Inferior parietal cortex (tissue), 1 donor: ENCODE data around the gene PHF10.
"Not testable (repeated sequence)": the region's sequence is repeated elsewhere in the genome, so short reads cannot be mapped to it uniquely, and the experiment has no call there.

Experiments
- DNase-seq: peaks from one replicate; pipeline ENCODE4 v3.0.0-alpha.2; 2016; ENCODE audit errors: extremely low spot score

PHF10 gene

DNA sequence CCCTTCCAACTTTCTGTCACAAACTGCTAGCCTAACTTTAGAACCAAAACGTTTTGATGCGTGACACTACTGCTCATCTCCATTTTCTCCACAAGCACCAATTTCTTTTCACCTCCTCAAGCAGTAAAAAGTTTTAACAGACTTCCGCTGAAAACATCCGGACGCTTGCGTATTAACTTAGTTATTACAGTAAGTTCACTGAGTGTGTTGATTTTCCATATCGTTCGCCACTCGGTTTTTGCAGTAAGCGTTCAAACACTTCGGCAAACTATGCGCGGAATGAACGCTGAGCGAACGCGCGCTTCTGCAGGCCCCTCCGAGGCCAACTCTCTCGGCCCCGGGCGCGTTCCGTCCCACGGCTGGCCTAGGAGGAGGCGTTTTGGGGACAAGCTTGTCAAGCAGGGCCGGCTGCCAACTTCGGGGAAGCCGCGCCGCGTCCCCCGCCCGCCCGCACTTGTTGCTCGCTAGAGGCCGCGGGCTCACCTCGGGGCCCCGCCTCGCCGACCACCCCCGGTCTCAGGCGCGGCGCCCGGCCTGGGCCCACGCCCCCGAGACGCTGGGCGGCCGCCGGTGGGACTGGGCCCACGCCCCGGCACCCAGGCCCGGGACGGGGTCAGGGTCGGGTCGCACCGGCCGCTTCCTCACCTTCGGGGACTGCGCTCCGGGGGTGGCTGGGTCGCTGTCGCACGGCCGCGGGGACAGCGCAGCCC, 945 bp downstream of the PHF10 start:
- DNase-seq: peak; percentile 66

DNA sequence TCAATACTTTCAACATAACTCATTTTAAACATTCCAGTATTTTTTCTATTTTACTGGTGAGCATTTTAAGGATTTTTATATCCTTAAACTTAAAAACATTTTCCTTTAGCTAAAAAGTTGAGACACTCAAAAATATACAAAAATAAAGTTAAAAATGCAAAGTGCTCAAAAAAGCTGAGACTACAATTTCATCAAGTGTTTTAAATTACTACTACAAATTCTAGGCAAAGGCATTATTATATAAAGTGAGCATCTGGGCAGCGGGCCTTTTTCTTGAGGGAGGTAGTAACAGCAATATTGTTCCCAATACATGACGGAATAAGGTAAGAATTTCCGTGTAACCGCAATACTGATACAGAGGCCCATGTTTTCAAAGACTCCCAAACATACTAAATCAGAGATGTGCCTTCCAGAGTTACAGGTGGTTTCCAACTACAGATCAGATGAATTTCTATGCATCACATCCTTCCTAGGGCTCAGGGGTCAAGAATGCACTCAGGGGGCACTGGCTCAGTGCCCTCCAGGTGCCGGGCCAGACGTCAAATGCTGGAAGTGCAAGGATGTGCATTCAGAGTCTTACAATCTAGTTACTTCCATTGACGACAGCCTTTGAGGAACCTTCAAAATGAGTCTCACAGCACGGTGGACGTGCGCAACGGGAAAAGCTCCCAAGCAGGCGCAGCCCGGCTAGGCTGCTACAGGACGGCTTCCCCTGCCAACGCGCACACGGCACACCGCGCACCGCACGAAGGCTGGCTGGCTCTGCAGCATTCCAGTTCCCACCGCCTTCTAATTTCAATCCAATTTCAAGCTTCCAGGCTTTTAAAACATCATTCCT, 1.7 kb downstream of the PHF10 start:
- no peak for DNase-seq

DNA sequence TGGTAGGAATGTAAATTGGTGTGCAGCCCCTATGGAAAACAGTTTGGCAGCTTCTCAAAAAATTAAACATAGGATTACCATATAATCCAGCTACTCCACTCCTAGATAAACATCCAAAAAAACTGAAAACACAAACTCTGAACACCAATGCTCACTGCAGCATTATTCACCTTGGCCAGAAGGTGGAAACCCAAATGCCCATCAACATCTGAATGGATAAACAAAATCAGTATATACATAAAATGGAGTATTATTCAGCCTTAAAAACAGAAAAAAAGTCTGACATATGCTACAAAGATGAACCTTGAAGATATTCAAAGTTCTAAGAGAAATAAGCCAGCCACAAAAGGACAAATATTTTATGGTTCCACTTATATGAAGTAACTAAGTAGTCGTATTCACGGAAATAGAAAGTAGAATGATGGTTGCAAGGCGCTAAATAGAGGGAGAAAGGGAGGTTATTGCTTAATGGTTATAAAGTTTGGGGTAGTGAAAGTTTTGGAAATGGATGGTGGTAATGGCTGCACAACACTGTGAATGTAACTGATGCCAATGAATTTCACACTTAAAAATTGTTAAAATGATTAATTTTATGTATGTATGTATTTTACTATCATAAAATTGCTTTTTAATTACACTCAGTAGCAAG, 4.0 kb downstream of the PHF10 start:
- no peak for DNase-seq

- no peak for DNase-seq
These were observed 5.2 kb downstream of the PHF10 start for GRCh38 chr6:169719117-169719516.

GRCh38 chr6:169714595-169714994, 9.7 kb downstream of the PHF10 start:
- no peak for DNase-seq

- no peak for DNase-seq
These were observed 10.1 kb downstream of the PHF10 start for GRCh38 chr6:169714178-169714577.

- no peak for DNase-seq
These were observed 14.3 kb downstream of the PHF10 start for GRCh38 chr6:169710009-169710408.

GRCh38 chr6:169709293-169709692, 15.0 kb downstream of the PHF10 start:
- DNase-seq: no peak

GRCh38 chr6:169707772-169708171, 16.5 kb downstream of the PHF10 start:
- no peak for DNase-seq

GRCh38 chr6:169702840-169703246, 21.5 kb downstream of the PHF10 start:
- no peak for DNase-seq

DNA sequence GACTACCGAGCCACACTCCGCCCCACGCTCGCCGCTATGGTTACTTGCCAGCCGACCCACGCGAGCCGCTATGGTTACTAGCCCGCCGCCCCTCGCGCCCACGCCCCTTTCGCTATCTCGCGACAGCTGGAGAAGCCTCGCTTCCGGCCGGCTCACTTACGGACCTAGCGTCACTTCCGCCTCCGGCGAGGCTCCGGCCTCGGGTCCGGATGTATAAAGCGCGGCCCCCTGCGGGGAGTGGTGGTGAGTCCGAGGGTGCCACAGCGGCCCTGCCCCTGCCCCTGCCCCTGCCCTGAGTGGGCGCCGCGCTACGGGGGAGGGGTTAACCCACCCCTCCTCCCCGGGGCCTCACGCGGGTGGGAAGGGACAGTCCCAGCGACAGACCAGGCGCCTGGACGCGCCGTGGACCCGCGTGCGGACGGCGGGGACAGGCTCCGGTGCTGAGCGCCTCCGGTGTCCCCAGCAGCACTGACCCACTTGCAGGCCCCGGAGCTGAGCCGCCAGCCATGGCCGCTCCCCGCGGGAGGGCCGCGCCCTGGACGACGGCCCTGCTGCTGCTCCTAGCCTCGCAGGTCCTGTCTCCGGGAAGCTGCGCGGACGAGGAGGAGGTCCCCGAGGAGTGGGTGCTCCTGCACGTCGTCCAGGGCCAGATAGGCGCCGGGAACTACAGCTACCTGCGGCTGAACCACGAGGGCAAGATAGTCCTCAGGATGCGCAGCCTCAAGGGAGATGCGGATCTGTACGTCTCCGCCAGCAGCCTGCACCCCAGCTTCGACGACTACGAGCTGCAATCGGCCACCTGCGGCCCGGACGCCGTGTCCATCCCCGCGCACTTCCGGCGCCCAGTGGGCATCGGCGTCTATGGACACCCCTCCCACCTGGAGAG, 22.1 kb downstream of the PHF10 start, which contains the start of the genes C6orf120 and WDR27:
TSS of gene C6orf120 (plus strand) at position 173 of the 886 bp plus-strand sequence. CDS start at position 507, 334 bp downstream.
TSS of gene WDR27 (minus strand) at position 76 of the 886 bp plus-strand sequence. CDS start 13,024 bp downstream, outside the sequence.
- DNase-seq: peak; percentile 96

DNA sequence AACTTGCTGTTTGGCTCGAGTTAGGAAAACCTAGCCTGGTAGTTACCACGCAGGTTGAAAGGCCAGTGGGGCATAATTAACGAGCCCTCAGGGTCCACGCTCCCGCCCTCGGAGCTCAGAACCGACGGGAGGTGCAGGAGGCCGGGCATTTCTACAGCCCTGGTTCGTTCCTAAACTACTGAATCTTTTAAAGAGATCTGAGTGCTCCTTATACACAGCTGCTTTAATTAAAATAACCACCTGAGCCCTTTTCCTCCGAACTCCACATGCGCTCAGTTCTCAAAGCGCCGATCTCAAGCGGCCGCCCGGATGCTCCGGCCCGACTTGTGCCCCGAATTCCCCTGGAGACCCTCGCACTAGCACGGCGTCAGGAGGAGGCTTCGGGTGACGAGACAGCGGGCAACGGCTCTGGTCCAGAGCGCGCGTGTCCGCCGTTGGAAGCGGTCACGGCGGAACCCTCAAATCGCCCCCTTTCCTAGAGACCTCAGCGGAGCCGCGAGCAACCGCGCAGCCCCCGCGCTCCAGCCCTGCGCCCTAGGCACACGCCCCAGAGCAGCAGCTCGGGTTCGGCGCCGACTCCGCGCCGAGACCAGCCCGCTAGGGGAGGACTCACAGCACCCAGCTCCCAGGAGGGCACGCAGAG, 22.9 kb downstream of the PHF10 start:
- DNase-seq: no peak

GRCh38 chr6:169700296-169700695, 24.0 kb downstream of the PHF10 start:
- no peak for DNase-seq

- DNase-seq: not testable (repeated sequence)
These were observed 27.2 kb downstream of the PHF10 start for GRCh38 chr6:169697115-169697514.

GRCh38 chr6:169695131-169695530, 29.2 kb downstream of the PHF10 start:
- no peak for DNase-seq

DNA sequence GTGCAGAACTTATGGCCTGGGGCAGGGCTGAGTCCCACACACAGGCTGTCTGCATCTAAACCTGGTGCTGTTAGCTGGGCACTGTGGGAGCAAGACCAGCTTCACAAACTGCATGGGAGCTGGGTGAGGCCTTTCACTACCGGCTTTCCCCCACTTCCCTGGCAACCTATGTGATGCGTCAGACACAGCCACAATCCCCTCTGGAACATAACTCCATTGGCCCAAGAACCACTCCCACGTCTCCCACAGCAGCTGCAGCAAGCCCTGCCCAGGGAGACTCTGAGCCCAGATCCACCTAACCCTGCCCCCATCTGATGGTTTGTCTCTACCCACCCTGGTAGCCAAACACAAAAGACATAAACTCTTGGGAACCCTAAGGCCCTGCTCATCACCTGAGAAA, 31.8 kb downstream of the PHF10 start:
- DNase-seq: no peak

DNA sequence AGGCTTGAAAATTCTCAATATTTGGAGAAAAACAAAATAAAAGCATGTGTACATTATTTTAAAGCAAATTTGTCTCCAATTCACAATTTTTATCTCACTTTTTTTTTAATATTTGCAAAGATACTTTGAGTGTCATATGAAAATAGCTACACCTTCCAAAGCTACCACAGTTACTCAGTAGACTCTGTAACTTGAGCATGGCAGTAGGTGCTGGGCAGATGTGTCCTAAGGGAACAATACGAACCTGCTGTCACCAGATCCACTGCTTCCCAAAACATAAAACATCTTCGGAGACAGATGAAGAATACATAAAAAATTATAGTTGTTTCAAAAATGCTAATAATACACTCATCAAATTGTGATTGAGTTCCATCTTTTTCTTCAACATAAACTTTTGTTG, 33.0 kb downstream of the PHF10 start:
- DNase-seq: no peak

- DNase-seq: no peak
These were observed 35.0 kb downstream of the PHF10 start for GRCh38 chr6:169689287-169689686.

DNA sequence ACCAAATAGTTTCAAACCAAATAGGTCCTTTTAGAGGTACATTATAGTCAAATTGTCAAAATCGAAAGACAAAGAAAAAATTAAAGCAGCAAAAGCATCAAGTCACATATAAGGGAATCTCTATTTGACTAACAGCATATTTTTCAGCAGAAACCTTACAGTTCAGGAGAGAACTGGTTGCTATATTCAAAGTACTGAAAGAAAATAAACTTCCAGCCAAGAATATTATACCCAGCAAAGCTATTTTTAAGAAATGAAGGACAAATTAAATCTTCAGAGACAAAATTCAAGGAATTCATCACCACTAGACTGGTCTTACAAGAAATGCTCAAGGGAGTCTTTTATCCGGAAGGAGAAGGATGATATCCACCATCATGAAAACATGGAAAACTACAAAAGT, 38.4 kb downstream of the PHF10 start:
- no peak for DNase-seq

DNA sequence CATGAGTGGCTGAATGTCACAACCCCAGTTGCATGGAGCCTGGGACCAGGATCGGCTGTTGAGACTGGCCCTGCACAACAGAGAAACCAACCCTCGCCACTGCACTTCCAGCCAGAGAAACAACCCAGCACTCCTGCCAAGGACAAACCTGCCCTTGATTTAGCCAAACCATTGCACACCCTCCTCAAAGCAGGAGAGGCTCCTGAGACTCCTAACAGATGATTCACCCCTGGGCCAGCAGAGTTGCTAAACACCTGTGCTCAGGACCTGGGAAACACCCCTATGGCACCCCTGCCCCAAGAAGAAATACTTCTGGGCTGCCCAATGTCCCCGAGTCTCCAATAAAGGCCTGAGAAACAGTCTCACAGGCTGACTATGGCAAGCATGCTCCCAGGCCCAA, 40.2 kb downstream of the PHF10 start:
- DNase-seq: no peak

DNA sequence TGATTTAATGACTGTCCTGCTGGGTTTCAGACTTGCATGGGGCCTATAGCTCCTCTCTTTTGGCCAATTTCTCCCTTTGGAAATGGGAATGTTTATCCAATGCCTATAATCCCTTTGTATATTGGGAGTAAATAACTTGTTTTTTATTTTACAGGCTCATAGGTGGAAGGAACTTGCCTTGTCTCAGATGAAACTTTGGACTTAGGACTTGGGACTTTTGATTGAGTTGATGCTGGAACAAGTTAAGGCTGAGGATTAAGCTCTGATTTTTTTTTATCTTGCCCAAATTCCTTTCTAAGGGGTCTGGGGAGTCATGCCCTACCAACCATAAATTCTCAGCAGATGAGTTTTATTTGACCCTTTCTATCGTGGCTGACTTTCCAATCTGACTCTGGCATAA, 46.0 kb downstream of the PHF10 start:
- no peak for DNase-seq
